HG02852 (cell line): Measurements from ENCODE around the gene IL17REL.

Experiments used
- ATAC-seq: cut with Tn5 transposase; IDR thresholded peaks from one replicate; pipeline ENCODE4 v1.9.1; 2021; ENCODE audit warnings: mild to moderate bottlenecking, moderate library complexity; ENCODE audit not compliant: unreplicated experiment

IL17REL gene

DNA sequence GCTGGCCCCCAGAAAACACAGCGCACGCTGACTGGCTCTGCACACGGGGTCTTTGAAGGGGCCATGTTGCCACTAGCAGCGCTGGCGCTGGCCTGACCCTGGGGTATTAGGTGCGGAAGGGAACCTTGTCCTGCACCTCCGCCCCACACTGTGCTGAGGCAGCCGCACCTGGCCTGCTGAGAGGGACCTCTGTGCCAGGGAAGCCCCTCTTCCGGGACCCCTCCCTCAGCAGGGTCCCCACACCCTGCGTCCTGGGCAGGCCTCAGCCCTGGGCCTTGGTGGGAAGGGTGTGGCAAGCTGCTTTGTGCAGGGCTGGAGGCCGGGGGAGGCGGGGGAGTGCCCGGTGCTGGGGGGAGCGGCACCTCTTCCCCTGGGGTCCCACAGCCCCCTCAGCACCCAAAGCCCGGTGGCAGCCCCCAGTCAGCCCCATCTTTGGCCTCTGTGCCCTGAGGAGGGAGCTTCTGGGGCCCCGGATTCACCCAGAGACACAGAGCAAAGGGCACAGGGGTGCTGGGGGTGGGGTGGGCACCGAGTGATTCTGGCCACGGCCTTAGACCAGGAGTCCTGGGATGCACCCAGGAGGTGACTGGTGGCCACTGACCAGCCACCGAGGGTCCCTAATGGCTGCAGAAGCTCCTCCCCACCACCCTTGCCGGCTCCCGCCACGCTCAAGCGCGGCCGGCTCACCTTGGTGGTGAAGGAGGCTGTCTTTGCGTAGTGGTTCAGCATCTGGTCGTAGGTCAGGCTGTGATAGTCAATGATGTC is 34.1 kb upstream of the IL17REL start:
- no peak for ATAC-seq

DNA sequence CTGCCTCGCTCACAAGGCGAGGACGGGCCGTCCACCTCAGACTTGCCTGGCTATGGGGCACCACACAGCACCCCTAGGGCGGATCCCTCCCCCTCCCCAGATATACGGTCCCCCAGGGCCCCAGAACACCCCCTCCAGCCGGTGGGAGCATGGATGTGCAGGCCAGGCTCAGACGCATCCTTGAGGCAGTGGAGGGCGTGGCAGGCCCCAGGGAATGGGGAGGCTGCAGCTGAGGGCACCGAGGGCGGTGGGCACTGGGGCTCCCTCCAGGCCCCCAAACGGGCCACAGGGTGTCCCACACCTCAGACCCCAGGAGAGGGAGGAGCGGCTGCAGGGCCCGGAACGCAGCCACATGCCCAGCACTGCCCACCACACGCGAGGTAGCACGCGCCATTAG is 33.5 kb upstream of the IL17REL start:
- no peak for ATAC-seq

DNA sequence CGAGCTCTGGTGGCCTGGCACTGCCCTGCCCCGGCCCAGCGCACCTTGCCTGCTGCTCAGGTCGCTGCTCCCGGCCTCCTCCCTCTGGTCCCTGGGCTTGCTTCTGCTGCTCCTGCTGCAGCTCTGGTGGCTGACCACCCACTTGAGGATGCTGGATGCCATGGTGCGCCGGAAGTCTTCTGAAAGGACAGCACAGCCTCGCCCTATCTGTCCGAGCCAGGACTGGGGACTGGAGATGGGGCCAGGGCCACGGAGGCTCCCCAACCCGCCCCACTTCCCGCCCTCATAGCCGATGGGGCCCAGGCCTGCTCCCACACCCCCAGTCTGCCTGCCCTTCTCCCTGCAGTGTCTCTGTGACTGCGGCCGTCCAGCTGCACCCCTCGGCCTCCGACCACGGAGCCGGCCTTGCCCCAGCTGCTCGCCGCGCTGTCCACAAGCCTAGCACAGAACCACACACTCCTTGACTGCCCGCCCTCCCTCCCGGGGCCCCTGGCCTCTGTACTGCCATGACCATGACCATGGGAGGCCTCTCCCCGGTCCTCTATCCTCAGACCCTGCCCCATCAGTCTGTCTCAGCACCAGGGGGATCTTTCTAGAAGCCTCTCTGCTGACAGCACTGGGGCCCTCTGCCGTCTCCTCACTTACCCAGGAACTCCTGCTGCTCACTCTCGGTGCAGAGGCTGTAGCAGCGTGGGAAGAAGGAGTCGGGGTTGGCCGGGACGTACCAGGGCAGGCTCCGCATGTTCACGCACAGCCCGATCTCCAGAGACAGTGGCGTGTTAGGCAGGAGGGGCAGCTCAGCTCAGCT is 32.9 kb upstream of the IL17REL start:
- ATAC-seq = no peak

DNA sequence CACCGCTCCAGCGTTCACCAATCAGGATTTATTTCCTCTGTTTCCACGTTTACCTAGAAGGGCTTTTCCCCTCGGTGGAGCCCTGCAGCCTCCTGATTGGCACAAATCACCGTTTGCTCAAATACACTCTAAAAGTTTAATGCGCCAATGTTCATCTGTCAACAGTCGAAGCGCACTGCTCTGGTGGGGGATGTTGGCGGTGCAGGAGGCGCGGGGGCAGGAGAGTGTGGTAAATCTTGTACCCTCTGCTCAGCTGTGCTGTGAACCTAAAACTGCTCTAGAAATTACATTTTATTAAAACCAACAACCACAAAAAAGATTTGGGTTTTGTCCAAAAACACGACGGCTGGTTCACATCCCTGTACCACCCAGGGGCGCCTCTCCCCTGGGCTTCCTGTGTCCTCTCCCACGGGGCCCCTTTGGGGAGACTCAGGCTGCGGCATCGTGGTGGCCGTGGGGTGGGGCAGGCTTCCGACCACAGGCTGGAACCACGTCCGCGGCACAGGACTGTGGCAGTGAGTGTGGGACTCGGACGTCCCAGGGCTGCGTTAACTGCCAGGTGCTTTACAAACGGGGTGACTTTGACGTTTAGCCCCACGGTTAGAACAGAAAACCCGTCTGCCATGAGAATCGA is 32.0 kb upstream of the IL17REL start:
- no peak for ATAC-seq

DNA sequence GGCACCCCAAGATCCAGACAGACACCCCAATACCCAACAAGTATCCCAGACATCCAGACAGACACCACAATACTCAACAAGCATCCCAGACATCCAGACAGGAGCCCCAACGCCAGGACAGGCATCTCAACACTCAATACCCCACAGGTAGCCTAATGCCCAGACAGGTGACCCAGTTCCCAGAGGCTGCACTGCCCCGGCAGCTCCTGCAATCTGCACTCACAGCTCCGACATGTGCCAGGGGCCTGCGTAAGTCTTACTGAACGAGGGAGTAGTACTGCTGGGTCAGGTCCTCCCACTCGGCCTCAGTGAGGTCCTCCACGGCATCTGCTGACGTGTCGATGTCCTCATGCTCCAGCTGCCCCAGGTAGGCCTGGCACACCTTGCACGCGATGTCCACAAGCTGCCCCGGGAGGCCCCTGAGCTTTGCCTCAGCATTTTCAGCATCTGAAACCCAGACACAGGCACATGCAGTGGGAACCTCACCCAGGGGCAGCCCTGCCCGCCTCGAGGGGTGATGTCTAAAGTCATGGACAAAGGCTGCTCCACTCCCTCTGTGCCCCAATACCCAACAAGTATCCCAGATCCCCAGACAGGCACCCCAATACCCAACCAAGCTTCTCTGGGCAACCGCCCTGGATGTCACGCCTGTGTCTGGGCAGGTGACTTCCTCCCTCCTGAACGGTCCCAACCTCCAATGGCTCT is 28.9 kb upstream of the IL17REL start:
- ATAC-seq = no peak

DNA sequence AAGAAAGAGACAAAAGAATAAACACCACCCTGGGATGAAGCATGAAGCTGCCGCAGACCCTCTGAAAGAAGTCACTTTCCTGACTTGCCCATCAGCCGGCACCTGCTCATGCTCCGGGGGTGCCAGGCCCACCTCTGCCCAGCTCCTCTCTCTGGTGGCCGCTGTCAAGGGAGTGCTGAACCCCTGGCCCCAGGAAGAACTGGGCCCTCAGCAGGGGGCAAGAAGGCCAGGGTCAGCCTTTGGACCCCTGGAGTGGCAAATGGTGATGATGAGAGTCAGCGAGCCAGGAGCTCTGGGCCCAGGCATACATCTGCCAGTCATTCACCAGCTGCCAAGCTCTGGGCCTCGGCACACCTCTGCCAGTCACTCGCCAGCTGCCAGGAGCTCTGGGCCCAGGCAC is 28.2 kb upstream of the IL17REL start:
- no peak for ATAC-seq

DNA sequence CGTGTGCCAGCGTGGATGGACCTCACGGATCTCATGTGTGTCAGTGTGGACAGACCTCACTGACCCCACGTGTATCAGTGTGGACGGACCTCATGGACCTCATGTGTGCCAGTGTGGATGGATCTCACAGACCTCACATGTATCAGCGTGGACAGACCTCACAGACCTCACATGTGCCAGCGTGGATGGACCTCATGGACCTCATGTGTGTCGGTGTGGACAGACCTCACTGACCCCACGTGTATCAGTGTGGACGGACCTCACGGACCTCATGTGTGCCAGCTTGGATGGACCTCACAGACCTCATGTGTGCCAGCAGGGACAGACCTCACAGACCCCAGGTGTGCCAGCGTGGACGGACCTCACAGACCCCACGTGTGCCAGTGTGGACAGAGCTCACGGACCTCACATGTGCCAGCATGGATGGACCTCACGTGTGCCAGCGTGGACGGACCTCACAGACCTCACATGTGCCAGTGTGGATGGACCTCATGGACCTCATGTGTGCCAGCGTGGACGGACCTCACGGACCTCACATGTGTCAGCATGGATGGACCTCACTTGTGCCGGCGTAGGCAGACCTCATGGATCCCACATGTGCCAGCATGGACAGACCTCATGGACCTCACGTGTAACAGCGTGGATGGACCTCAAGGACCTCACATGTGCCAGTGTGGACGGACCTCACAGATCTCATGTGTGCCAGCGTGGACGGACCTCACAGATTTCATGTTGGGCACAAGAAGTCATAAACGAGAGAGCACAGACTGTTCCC is 27.3 kb upstream of the IL17REL start:
- ATAC-seq = no peak

DNA sequence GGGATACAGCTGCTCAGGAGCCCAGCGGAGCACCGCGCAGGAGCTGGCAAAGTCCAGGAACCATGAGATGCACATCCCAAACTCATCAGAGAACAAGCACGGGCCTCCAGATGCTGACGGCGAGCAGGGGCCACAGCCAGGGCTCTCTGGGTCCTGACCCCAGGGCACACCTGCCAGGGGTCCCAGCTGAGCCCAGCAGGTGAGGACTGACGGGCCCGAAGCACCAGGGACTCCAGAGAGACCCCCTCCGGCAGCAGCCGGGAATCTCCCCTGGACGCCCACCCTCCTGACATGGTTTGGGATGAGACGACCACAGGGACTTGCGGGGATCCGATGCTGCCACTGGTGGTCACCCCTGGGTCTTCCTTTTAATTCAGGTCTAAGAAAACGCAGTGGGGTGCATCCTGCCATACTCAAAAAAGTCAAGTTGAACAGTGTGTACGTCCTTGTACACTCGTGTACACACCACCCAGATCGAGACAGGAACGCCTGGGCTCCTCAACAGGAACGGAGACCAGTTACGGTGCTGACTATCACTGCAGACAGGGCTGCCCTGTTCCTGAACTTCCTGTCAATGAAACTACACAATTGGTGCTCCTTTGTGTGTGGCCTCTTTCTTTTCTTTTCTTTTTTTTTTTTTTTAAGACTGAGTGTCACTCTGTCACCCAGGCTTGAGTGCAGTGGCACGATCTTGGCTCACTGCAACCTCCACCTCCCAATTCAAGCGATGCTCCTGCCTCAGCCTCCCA is 23.6 kb upstream of the IL17REL start:
- ATAC-seq = no peak

DNA sequence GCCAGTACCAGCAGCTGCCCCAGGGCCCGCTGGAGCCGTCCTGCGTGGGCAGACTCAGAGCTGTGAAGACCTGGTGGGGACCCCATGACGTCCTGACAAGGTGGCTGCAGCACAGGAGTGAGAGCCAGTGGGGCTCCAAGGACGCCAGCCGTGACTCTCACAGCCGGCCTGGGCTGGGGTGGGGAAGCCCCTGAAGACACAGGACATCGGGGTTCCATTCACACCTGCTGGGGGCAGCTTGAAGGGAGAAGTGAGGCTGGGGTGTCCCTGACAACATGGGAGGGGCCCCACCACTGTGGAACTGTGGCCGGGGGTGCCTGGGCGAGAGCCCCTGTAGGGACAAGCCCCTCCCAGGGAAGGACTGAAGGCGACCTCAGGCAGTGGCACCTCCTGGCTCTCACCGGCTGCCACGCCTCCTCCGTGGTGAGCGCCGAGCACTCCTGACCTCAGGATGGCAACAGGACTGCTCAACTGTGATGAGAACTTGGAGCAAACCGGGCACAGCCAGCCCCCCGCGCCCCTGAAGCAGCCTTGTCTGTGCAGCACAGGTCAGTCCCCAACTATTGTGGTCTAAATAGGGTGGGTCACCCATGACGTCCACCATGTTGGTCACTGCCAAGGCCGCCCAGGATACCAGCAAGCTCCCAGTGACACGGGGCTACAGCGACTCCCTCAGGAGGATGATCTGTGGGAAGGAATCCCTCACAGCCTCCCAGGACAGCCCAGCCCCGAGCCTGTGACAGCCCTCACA is 22.7 kb upstream of the IL17REL start:
- ATAC-seq = no peak

DNA sequence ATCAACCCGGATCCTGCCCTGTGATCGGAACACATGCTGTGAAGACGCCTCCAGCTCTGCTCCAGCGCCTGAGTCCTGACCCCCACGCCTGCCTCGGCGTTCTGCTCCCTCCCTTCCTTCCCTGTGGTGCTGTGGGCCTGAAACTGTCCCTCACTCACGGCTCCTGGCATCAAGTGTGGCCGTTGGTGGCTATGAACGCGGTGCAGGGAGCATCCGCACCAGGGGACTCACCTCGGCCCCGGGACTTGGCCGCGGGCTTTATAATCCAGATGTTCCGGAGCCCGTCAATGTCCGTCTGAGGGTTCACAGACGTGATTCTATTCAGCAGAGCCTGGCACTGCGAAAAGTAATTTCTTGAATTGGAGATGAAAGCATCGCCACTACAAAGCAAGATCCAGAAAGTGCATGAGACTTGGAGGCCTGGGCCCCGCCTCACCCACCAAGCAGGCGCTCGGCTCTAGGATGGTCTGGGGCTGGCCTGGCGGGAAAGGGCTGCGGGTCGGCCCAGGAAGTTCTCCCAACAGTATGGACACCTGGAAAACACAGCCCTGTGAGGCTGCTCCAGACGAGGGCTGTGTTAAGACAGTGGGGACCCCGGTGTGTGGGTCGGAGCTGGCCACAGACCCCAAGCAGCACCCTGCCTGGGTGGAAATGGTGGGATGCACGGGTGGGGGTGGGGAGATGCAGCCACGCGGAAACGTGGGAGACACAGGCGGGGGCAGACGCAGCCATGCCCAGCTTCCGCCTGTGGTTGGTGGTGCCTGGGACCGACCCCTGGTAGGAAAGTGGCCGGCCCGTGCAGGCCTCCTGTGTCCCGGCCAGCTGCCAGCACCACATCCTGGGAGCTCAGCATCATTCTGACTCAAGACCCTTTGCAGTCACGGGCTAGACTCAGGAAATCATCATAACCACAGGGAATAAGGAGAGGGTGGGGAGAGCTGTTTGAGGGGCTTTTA is 21.8 kb upstream of the IL17REL start:
- no peak for ATAC-seq

DNA sequence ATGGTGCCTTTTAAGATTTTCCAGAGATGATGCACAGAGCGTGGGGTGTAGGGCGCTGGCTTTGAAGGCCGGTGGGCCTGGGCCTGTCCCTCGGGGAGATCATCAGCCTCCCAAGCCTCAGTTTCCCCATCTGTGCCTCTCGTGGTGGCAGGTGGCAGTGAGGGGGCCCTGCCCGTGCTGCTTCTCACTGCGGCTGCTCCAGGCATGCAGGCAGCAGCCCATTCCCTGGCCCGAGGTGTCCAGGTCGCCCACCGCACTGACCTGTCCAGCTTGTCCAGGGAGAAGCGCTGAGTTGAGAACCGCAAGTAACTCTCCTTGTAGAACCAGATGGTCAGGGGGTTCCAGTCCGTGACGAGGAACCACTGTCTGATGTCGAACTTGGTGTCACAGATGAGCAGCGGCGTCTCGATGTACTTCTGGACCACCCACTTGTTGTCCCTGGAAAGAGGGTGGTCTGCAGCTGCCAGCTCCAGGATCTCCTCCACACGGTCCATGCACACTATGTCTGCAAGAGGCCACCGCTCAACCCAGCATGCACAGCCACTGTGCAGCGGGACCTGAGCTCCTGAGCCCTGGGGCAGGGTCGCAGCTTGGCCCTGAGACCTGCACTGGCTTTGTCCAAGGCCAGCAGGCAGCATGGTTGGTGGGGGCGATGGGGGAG is 20.5 kb upstream of the IL17REL start:
- ATAC-seq = no peak

DNA sequence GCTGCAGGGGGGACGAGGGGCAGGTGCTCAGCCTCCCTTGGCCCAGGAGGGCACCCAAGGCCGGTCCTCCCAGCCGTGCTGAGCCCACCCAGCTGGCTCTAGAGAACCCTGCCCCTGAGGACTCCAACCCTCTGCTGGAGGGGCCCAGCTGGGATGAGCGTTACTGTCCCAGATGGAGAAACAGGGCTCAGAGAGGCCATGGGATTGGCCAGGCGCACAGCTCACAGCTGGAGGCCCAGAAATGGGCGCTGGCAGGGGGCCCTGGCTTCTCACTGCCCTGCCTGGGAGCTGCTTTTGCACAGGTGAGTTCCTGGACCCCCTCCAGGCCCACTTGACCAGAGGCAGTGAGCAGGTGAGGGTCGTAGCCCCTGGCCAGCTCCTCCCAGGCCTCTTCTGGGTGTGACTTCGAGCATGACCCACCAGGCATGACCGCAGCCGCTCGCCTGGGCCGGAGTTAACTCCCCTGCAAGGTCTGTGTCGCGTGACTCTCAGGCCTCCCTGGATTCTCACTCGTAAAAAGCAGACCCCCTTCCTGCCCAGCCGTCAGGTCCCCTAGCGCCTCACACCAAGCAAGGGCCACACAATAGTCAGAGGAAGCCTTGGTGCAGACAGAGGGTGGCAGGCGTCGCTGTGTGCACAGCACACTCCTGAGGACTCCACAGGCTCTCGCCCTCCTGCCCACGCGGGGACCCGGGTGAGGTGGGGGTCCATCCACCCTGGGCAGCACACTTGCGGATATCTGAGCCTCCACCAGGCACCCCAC is 19.7 kb upstream of the IL17REL start:
- ATAC-seq = no peak

DNA sequence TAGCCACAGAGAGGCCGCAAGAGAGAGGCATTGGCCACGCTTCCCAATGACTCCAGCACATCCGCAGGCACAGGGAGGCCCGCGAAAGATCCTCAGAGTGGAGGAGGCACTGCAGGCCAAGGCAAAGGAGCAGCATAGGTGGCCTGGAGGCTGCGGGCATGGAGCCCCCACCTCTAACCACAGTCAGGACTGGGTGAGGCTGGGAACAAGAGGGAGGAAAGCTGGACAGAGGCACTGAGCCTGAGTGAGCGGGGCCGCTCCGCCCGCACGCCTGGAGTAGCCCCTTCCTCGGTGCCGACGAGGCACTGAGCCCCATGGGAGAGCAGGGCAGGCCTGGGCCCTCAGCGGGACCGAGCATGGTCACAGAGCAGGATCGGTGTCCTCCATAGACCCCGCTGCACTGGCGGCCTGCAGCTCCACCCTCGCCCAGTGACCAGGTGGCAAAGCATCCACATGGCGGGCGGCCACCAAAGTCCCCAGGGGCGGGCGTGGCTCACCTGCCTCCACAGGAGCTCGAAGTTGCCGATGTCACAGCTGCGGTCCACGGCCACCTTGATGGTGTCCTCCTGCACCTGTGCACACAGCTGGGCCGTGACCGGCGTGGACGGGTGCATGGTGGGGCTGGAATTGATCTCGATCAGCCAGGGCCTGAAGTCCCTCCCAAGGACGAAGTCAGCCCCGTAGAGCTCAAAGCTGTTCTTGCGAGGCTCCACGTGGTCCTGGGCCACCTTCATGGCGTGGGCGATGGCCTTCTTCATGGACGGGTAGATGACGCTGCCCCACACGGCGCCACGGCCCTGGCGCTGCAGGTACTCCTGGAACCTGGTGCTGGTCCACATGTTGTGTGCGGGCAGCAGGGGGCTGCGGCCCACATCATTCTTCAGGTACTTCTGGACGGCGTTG is 18.9 kb upstream of the IL17REL start:
- no peak for ATAC-seq

DNA sequence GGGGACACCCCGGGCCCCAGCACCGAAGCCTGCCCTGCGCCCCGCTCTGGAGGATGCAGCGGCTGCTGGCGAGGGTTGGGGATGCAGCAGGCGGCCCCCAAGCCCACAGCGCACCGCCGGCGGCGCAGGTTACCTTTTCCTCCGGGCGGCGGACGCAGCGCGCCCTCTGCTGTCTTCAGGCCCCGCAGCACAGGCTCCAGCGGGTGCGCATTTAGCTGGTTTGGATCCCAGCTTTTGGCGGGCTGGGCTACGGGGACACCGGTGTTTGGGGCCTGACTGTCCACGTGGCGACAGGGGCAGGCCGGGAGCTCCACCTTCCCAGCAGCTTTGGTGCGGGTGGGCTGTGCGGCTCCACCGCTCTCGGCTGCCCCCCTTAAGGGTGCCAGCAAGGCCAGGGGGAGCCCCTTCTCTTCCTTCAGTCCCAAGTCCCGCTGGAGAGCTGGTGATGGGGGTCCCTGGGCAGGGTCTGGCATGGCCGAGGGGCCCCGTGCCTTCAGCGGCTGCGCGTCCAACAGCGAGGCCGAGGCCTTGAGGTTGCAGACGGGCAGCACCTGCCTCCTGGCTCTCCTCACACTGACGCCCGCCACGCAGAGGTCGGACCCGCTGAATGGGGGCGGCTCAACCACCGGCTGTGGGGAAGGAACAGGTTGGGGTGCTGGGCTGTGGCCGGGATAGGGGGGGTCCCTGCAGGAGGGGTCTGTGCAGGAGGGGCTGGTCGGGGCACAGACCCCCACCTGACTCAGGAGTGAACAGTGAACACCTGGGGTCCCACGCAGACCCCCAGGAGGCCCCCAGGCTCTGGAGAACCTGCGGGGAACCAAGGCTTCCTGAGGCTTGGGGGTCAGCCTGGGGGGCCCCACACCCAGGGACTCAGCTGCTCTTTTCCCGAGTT is 18.0 kb upstream of the IL17REL start:
- no peak for ATAC-seq
